Brain microvascular endothelial cell (primary cell): ENCODE data around the gene ARF5.
"Not testable (repeated sequence)": the region's sequence is repeated elsewhere in the genome, so short reads cannot be mapped to it uniquely, and the experiment has no call there.

Source experiments
- DNase-seq: peaks from one replicate; pipeline ENCODE4 v3.0.0-alpha.2; 2020
- H3K27ac ChIP-seq: fragments of 250-450 bp; sonication (Bioruptor Pico); 2 replicates; pipeline ENCODE4 v1.5.1; 2020; ENCODE audit warnings: mild to moderate bottlenecking, moderate library complexity
- H3K27me3 ChIP-seq: fragments of 250-450 bp; sonication (Bioruptor Pico); replicated peaks from 2 replicates; pipeline ENCODE4 v1.5.1; 2020; ENCODE audit warnings: mild to moderate bottlenecking
- H3K36me3 ChIP-seq: fragments of 250-450 bp; sonication (Bioruptor Pico); replicated peaks from 2 replicates; pipeline ENCODE4 v1.5.1; 2020; ENCODE audit warnings: mild to moderate bottlenecking
- H3K4me3 ChIP-seq: 2 replicates; pipeline ENCODE4 v1.5.1; 2011; ENCODE audit warnings: low read depth, mild to moderate bottlenecking, control low read depth, low read length, moderate library complexity
- CTCF ChIP-seq: IDR thresholded peaks from 2 replicates; pipeline ENCODE4 v1.5.1; 2011; ENCODE audit warnings: low read depth, mild to moderate bottlenecking, moderate library complexity, low read length, control low read depth, inconsistent platforms; ENCODE audit errors: missing control alignments
- in situ Hi-C: cut with HindIII; loops from 2 replicates; pipeline ENCODE4 v1.10.0; 2017; ENCODE audit warnings: low sequenced_read_pairs, low pct_ligation_motif_present

The ARF5 gene

DNA sequence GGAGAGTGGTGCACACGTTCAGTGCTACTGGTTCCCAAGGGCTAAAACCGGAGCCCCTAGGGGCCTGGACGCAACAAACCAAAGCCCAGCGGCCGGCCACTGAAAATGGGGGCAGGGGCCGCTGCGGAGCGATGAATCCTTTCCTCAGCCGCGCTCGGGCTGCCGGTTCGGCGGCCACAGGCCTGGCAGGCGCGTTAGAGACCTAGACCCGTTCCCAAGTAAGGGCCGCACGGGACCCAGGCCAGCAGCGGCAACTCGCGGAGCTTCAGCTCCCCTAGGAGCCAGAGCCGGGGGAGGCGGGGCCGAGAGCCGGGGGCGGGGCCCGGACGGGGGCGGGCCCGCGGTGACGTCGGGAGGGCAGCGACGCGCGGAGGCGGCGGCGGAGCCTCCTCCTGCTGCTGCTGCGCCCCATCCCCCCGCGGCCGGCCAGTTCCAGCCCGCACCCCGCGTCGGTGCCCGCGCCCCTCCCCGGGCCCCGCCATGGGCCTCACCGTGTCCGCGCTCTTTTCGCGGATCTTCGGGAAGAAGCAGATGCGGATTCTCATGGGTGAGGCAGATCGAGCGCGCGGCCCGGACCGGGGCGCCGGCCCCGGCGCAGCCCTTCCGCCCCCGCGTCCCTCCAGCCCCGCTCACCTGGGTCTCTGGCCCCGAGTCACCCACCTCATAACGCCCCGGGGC is at the start of gene ARF5:
ARF5 (plus strand) TSS at position 393 of the 678 bp plus-strand sequence; CDS start at position 481, 88 bp downstream.
- DNase-seq, result peak; percentile 60
- Histone ChIP-seq H3K27me3 (no peaks in the 10 kb centered on the region), H3K27ac (peak within 1 kb of the TSS; percentile 50), H3K36me3 (peaks cover 12% of the 10 kb centered on the region), H3K4me3 (peak within 1 kb of the TSS; percentile 89)
- in situ Hi-C loops, result no loop called here
- peak; percentile 0 for TF ChIP-seq CTCF

DNA sequence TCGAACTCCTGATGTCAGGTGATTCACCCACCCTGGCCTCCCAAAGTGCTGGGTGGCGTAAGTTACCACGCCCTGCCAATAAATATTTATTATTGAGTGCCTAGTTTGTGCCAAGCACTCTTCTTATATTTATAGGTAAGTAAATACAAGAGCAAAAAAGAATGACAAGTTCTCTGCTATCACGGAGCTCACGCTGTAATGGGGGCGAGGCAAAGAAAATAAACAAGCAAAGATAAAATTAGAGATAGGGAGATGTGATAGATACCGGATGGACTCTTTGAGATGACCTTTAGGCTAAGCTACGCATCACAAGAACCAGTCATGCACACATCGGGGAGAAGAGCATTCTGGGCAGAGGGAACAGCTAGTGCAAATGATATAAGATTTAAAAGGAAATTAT is 49.1 kb upstream of the ARF5 start:
- TF ChIP-seq CTCF, result no peak
- in situ Hi-C loops, result no loop called here
- H3K27ac ChIP-seq, result no peak overlapping the region
- H3K36me3 ChIP-seq, result no peaks in the 10 kb centered on the region
- peaks cover 21% of the 10 kb centered on the region for H3K27me3 ChIP-seq
- no peak overlapping the region for H3K4me3 ChIP-seq
- DNase-seq, result no peak

DNA sequence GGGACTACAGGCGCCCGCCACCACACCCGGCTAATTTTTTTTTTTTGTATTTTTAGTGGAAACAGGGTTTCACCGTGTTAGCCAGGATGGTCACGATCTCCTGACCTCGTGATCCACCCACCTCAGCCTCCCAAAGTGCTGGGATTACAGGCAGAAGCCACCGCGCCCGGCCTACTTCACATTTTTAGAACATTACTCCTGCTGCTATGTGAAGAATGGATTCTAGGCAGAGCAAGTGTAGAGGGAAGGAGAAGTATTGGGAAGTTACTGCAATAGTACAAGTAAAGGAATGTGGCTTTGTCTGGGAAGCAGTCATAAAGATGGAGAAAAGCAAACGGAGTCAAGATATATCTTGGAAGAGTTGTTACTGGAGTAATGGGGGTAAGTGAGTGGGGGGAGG is 47.8 kb upstream of the ARF5 start:
- in situ Hi-C loops, DNase-seq, H3K27ac ChIP-seq, H3K36me3 ChIP-seq, H3K4me3 ChIP-seq: not testable (repeated sequence)
- peaks cover 15% of the 10 kb centered on the region for H3K27me3 ChIP-seq

DNA sequence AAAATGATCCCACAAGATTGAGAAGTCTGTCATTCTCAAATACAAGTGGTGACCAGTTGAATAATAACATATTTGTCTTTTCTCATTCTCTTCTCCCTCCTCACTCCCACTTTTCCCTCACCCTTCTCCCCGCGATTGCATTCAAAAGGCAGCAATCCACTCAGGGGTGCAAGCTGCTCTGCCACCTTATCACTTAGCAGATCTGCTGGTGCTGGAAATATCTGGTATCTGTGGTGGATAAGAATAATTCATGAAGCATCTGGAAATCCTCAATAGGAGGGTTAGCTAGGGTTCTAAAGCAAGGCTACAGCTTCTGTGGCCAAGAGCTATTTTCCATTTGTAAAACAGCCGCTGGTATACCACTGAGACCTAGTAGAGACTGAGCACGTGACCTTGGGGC is 46.7 kb upstream of the ARF5 start:
- in situ Hi-C loops, result no loop called here
- H3K4me3 ChIP-seq, result no peak overlapping the region
- no peak for TF ChIP-seq CTCF
- no peaks in the 10 kb centered on the region for H3K36me3 ChIP-seq
- no peak overlapping the region for H3K27ac ChIP-seq
- DNase-seq, result no peak
- H3K27me3 ChIP-seq, result peaks cover 8% of the 10 kb centered on the region

DNA sequence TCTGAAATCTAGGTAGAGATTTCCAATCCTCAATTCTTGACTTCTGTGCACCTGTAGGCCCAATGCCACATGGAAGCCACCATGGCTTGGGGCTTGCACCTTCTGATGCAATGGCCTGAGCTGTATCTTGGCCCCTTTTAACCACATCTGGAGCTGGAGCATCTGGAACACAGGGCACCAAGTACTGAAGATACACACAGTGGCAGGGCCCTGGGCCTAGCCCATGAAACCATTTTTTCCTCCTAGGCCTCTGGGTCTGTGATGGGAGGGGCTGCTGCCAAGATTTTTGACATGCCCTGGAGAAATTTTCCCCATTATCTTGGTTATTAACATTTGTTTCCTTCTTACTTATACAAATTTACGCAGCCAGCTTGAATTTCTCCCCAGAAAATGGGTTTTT is 41.9 kb upstream of the ARF5 start:
- Histone ChIP-seq H3K4me3 (no peak overlapping the region), H3K36me3 (no peaks in the 10 kb centered on the region), H3K27ac (no peak overlapping the region), H3K27me3 (no peaks in the 10 kb centered on the region)
- DNase-seq, result no peak
- no peak for TF ChIP-seq CTCF
- in situ Hi-C loops, result no loop called here

GRCh38 chr7:127550247-127550646 is 38.0 kb upstream of the ARF5 start:
- Histone ChIP-seq H3K4me3 (no peak overlapping the region), H3K36me3 (no peaks in the 10 kb centered on the region), H3K27me3 (no peaks in the 10 kb centered on the region), H3K27ac (no peak overlapping the region)
- DNase-seq, result no peak
- TF ChIP-seq CTCF, result peak; percentile 37
- in situ Hi-C loops, result no loop called here
